H9 (cell line): ENCODE data around the gene GSG1L. TPM values are rescaled to one million over a fixed set of nuclear protein-coding genes. Genes with fewer than 3 reads are reported as not detected.

Source experiments
- DNase-seq: peaks from one replicate; pipeline ENCODE4 v3.0.0-alpha.2; 2017
- H2AFZ ChIP-seq: one replicate; pipeline ENCODE4 v1.6.1; 2013; ENCODE audit warnings: mild to moderate bottlenecking, low read length, control low read depth, moderate library complexity
- H2AK5ac ChIP-seq: 2 replicates; pipeline ENCODE4 v1.6.1; 2013; ENCODE audit warnings: low read length, control low read depth, mixed read lengths; ENCODE audit not compliant: insufficient read length
- H2BK120ac ChIP-seq: one replicate; pipeline ENCODE4 v1.6.1; 2013; ENCODE audit warnings: low read depth, mild to moderate bottlenecking, low read length, control low read depth, inconsistent platforms; ENCODE audit not compliant: poor library complexity, severe bottlenecking
- H2BK12ac ChIP-seq: 2 replicates; pipeline ENCODE4 v1.6.1; 2013; ENCODE audit warnings: low read length, control low read depth, mixed read lengths, low read depth; ENCODE audit not compliant: insufficient read length
- H2BK15ac ChIP-seq: 2 replicates; pipeline ENCODE4 v1.6.1; 2013; ENCODE audit warnings: low read depth, low read length, control low read depth
- H2BK20ac ChIP-seq: one replicate; pipeline ENCODE4 v1.6.1; 2013; ENCODE audit warnings: low read depth, mild to moderate bottlenecking, low read length, control low read depth, inconsistent platforms; ENCODE audit not compliant: poor library complexity, severe bottlenecking
- H2BK5ac ChIP-seq: 2 replicates; pipeline ENCODE4 v1.6.1; 2013; ENCODE audit warnings: low read length, control low read depth, mixed read lengths; ENCODE audit not compliant: insufficient read length
- H3K14ac ChIP-seq: 2 replicates; pipeline ENCODE4 v1.6.1; 2013; ENCODE audit warnings: low read length, control low read depth; ENCODE audit not compliant: insufficient read depth
- H3K18ac ChIP-seq: 2 replicates; pipeline ENCODE4 v1.6.1; 2013; ENCODE audit warnings: low read depth, mild to moderate bottlenecking, mixed read lengths, low read length, control low read depth; ENCODE audit not compliant: insufficient read length
- H3K23ac ChIP-seq: 2 replicates; pipeline ENCODE4 v1.6.1; 2013; ENCODE audit warnings: low read length, control low read depth, mixed read lengths, low read depth; ENCODE audit not compliant: insufficient read length
- H3K23me2 ChIP-seq: 2 replicates; pipeline ENCODE4 v1.6.1; 2013; ENCODE audit warnings: low read depth, mild to moderate bottlenecking, mixed read lengths, low read length, control low read depth; ENCODE audit not compliant: insufficient read length, poor library complexity, severe bottlenecking
- H3K27ac ChIP-seq: 2 replicates; pipeline ENCODE4 v1.5.1; 2013; ENCODE audit warnings: low read length, control low read depth, mixed read lengths, low read depth; ENCODE audit not compliant: insufficient read length
- H3K27me3 ChIP-seq: 2 replicates; pipeline ENCODE4 v1.6.1; 2013; ENCODE audit warnings: low read length, control low read depth, inconsistent platforms; ENCODE audit not compliant: insufficient read depth
- H3K4ac ChIP-seq: 2 replicates; pipeline ENCODE4 v1.6.1; 2013; ENCODE audit warnings: low read depth, mild to moderate bottlenecking, control low read depth, inconsistent platforms, low read length, moderate library complexity
- H3K4me1 ChIP-seq: 2 replicates; pipeline ENCODE4 v1.6.1; 2013; ENCODE audit warnings: low read length, control low read depth, inconsistent platforms; ENCODE audit not compliant: insufficient read depth
- H3K4me2 ChIP-seq: 2 replicates; pipeline ENCODE4 v1.6.1; 2013; ENCODE audit warnings: low read length, control low read depth, mixed read lengths; ENCODE audit not compliant: insufficient read length, insufficient read depth
- H3K56ac ChIP-seq: 2 replicates; pipeline ENCODE4 v1.6.1; 2013; ENCODE audit warnings: low read depth, mild to moderate bottlenecking, mixed read lengths, low read length, control low read depth; ENCODE audit not compliant: insufficient read length
- H3K79me1 ChIP-seq: 2 replicates; pipeline ENCODE4 v1.6.1; 2013; ENCODE audit warnings: low read depth, mild to moderate bottlenecking, moderate library complexity, low read length, control low read depth, inconsistent platforms; ENCODE audit not compliant: insufficient read depth, poor library complexity, severe bottlenecking
- H3K79me2 ChIP-seq: 2 replicates; pipeline ENCODE4 v1.6.1; 2013; ENCODE audit warnings: low read length, control low read depth, inconsistent platforms; ENCODE audit not compliant: insufficient read depth
- H3K9ac ChIP-seq: 2 replicates; pipeline ENCODE4 v1.6.1; 2013; ENCODE audit warnings: low read length, control low read depth, mixed read lengths; ENCODE audit not compliant: insufficient read length; ENCODE audit errors: extremely low read depth
- H3K9me3 ChIP-seq: one replicate; pipeline ENCODE4 v1.6.1; 2013; ENCODE audit warnings: low read depth, low read length, inconsistent platforms; ENCODE audit not compliant: control insufficient read depth
- H3T11ph ChIP-seq: one replicate; pipeline ENCODE4 v1.6.1; 2013; ENCODE audit warnings: mild to moderate bottlenecking, low read length, control low read depth, inconsistent platforms
- H4K20me1 ChIP-seq: one replicate; pipeline ENCODE4 v1.6.1; 2013; ENCODE audit not compliant: control insufficient read depth, insufficient read length, insufficient read depth
- H4K5ac ChIP-seq: 2 replicates; pipeline ENCODE4 v1.6.1; 2013; ENCODE audit warnings: low read depth, mild to moderate bottlenecking, mixed read lengths, low read length, control low read depth; ENCODE audit not compliant: insufficient read length
- H4K8ac ChIP-seq: replicated peaks from 2 replicates; pipeline ENCODE4 v1.6.1; 2013; ENCODE audit warnings: low read length, control low read depth, mixed read lengths, low read depth; ENCODE audit not compliant: insufficient read length
- H4K91ac ChIP-seq: 2 replicates; pipeline ENCODE4 v1.6.1; 2013; ENCODE audit warnings: low read depth, mild to moderate bottlenecking, moderate library complexity, mixed read lengths, low read length, control low read depth; ENCODE audit not compliant: insufficient read length
- H3K27ac Mint-ChIP-seq, 3 experiments: 2 replicates in 2 of 3; 3 replicates in 1 of 3; pipeline ENCODE4 v1.8.0; 2020 to 2021; ENCODE audit warnings: mixed read lengths in 3 of 3, mild to moderate bottlenecking in 1 of 3, moderate library complexity in 1 of 3
- H3K27me3 Mint-ChIP-seq: 2 replicates; pipeline ENCODE4 v1.8.0; 2021; ENCODE audit warnings: low read depth, mild to moderate bottlenecking, moderate library complexity, mixed read lengths
- H3K36me3 Mint-ChIP-seq, 3 experiments: 2 replicates in 2 of 3; 3 replicates in 1 of 3; pipeline ENCODE4 v1.8.0; 2020 to 2021; ENCODE audit warnings: low read depth in 3 of 3, mixed read lengths in 3 of 3; ENCODE audit not compliant: insufficient read depth in 1 of 3
- H3K4me1 Mint-ChIP-seq, 2 experiments: 2 replicates each; pipeline ENCODE4 v1.8.0; 2020; ENCODE audit warnings: mixed read lengths in 2 of 2
- H3K4me3 Mint-ChIP-seq, 2 experiments: 2 replicates in 1 of 2; 3 replicates in 1 of 2; pipeline ENCODE4 v1.8.0; 2020 to 2021; ENCODE audit warnings: mild to moderate bottlenecking in 2 of 2, mixed read lengths in 2 of 2, moderate library complexity in 1 of 2
- H3K9me3 Mint-ChIP-seq, 2 experiments: 2 replicates in 1 of 2; 3 replicates in 1 of 2; pipeline ENCODE4 v1.8.0; 2020; ENCODE audit warnings: mild to moderate bottlenecking in 2 of 2, mixed read lengths in 2 of 2, moderate library complexity in 1 of 2
- CTCF ChIP-seq: fragments of 200-600 bp; sonication (generic); conservative IDR thresholded peaks from 3 replicates; pipeline ENCODE4 v1.8.0; 2021; ENCODE audit warnings: antibody characterized with exemption, mild to moderate bottlenecking
- WGBS: extraction: QIAGEN DNeasy Blood & Tissue Kit; methylation state at CpG from one replicate; pipeline ENCODE4 v1.1.7; 2013; ENCODE audit warnings: missing lambda C conversion rate, low lambda C conversion rate, mixed read lengths; ENCODE audit not compliant: insufficient read length; ENCODE audit errors: extremely low coverage; 5-methylcytosine and 5-hydroxymethylcytosine counted together
- total RNA-seq: library from RNA; stranded (reverse); gene quantifications from 2 replicates; pipeline ENCODE4 v1.2.1, GENCODE V29; 2021

Gene GSG1L
- total RNA-seq, 1 experiment from 2014 or later, result 0.35 TPM

DNA sequence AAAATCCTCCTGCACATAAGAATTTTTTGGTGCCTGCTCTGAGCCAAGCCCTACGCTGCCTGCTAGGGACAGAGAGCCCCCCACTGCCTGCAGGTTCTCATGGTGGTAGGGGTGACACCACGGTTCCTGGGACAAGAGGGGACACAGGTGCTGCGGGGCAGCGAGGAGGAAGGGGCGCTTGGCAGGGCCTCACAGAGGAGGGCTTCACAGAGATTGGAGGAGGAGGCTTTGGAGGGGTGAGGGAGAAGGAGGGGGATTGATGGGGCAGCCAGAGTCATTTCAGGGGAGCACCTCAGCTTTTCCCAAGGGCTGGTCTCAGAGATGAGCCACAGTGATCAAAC is 29.8 kb upstream of the GSG1L start:
- no peaks in the 10 kb centered on the region for H3K27me3 ChIP-seq
- H2AFZ ChIP-seq, result no peak overlapping the region
- no peak for TF ChIP-seq CTCF
- no peaks in the 10 kb centered on the region for H3K79me2 ChIP-seq
- no peak overlapping the region for H2BK12ac ChIP-seq
- no CpG with 5 or more reads among the region's 5 CpGs for WGBS
- Mint-ChIP-seq H3K4me1 (peaks cover 29% of the 10 kb centered on the region in 2 experiments), H3K36me3 (peaks cover 6 to 23% (median 17%) of the 10 kb centered on the region in 3 experiments; a peak in 5 of 7 replicates), H3K27me3 (no peaks in the 10 kb centered on the region; the same call in 1 of the 2 replicates), H3K4me3 (peak overlapping the region; percentile 16 to 26; a peak in 2 of 5 replicates), H3K9me3 (no peaks in the 10 kb centered on the region; a peak in 1 of 5 replicates), H3K27ac (peak overlapping the region; percentile 56 to 97 (median 89); a peak in 4 of 7 replicates)
- H2BK20ac ChIP-seq, result no peak overlapping the region
- peaks cover 2% of the 10 kb centered on the region for H4K20me1 ChIP-seq
- no peak overlapping the region for H4K5ac ChIP-seq
- H3K56ac ChIP-seq, result no peak overlapping the region
- 0 out of 2 replicates have a peak, but pooled peaks cover 9% of the 10 kb centered on the region for H3K4me1 ChIP-seq
- no peak overlapping the region for H4K91ac ChIP-seq
- H2BK15ac ChIP-seq, result no peak overlapping the region
- no peak overlapping the region for H3K9ac ChIP-seq
- no peaks in the 10 kb centered on the region for H3K79me1 ChIP-seq
- H3K14ac ChIP-seq, result no peak overlapping the region
- H4K8ac ChIP-seq, result no peak overlapping the region
- H3K23me2 ChIP-seq, result peaks cover 4% of the 10 kb centered on the region
- no peaks in the 10 kb centered on the region for H3K9me3 ChIP-seq
- H3K4ac ChIP-seq, result no peak overlapping the region
- no peak overlapping the region for H3K4me2 ChIP-seq
- H3K27ac ChIP-seq, result no peak overlapping the region
- H2BK5ac ChIP-seq, result no peak overlapping the region
- H3T11ph ChIP-seq, result no peak overlapping the region
- H2BK120ac ChIP-seq, result no peak overlapping the region
- no peak overlapping the region for H3K23ac ChIP-seq
- no peak overlapping the region for H3K18ac ChIP-seq
- H2AK5ac ChIP-seq, result no peak overlapping the region
- DNase-seq, result no peak
